Endothelial cell of umbilical vein (primary cell): ENCODE results near the gene INSIG2. TPM values are rescaled to one million over a fixed set of nuclear protein-coding genes. Genes with fewer than 3 reads are reported as not detected.

Experiments used
- BruUV-seq: library from RNA; stranded (reverse); fragments of 400-500 nt; replicated peaks from 2 replicates; lab custom pipeline; 2021; lab: Mats Ljungman, UMichigan
- CTCF ChIA-PET: fragments of 300-600, 350-600 bp; sonication (Branson Sonifier 250); formaldehyde crosslinking; loops from one replicate; lab custom pipeline; 2021; ENCODE audit warnings: antibody characterized with exemption, inconsistent platforms; lab: Charles Lee
- POLR2A ChIA-PET: fragments of 300-600, 350-600 bp; sonication (Branson Sonifier 250); formaldehyde crosslinking; loops from one replicate; lab custom pipeline; 2021; ENCODE audit warnings: antibody characterized with exemption, inconsistent platforms; lab: Charles Lee
- DNase-seq: peaks from one replicate; pipeline ENCODE4 v3.0.0-alpha.2; 2011; ENCODE audit warnings: low read depth, low spot score
- FAIRE-seq: peaks from 2 replicates; lab custom pipeline; 2011; peaks lifted over from hg19 to GRCh38; lab: Jason Lieb, UNC
- H2AFZ ChIP-seq: 2 replicates; pipeline ENCODE4 v1.6.0; 2012; ENCODE audit warnings: low read depth, low read length, control low read depth, inconsistent platforms
- H3K27ac ChIP-seq: 2 replicates; pipeline ENCODE4 v1.5.1; 2011; ENCODE audit warnings: low read depth, mild to moderate bottlenecking, control low read depth, low read length, moderate library complexity; ENCODE audit not compliant: insufficient read depth
- H3K27me3 ChIP-seq, 2 experiments: 2 replicates each; pipeline versions ENCODE4 v1.6.0 to v1.6.1; 2011; ENCODE audit warnings: low read length in 2 of 2, mixed read lengths in 1 of 2; ENCODE audit not compliant: control insufficient read depth in 2 of 2, insufficient read depth in 2 of 2
- H3K36me3 ChIP-seq, 2 experiments: 2 replicates in 1 of 2; 3 replicates in 1 of 2; pipeline ENCODE4 v1.5.1; 2011; ENCODE audit warnings: low read length in 2 of 2, mild to moderate bottlenecking in 1 of 2, moderate library complexity in 1 of 2; ENCODE audit not compliant: control insufficient read depth in 2 of 2, insufficient read depth in 2 of 2; ENCODE audit errors: extremely low read depth in 1 of 2
- H3K4me1 ChIP-seq: 3 replicates; pipeline ENCODE4 v1.5.1; 2011; ENCODE audit warnings: mild to moderate bottlenecking, low read length; ENCODE audit not compliant: control insufficient read depth, insufficient read depth; ENCODE audit errors: extremely low read depth
- H3K4me2 ChIP-seq: 2 replicates; pipeline ENCODE4 v1.6.1; 2011; ENCODE audit warnings: low read length, control low read depth, mixed read lengths; ENCODE audit not compliant: insufficient read depth
- H3K4me3 ChIP-seq, 3 experiments: fragments of 200-600 bp in 1 of 3; sonication (generic), shearing (Covaris generic) in 1 of 3; replicated peaks in 1 of 3; 2 replicates each; pipeline ENCODE4 v1.5.1; 2011 to 2016; ENCODE audit warnings: control low read depth in 3 of 3, low read length in 3 of 3, mild to moderate bottlenecking in 2 of 3, inconsistent platforms in 1 of 3, low read depth in 1 of 3, moderate library complexity in 1 of 3; ENCODE audit not compliant: insufficient read depth in 1 of 3
- H3K79me2 ChIP-seq: 2 replicates; pipeline ENCODE4 v1.6.0; 2012; ENCODE audit warnings: low read length, inconsistent platforms; ENCODE audit not compliant: control insufficient read depth, insufficient read depth
- H3K9ac ChIP-seq: replicated peaks from 2 replicates; pipeline ENCODE3; 2011; ENCODE audit warnings: low read length, control low read depth; ENCODE audit not compliant: insufficient read depth; ENCODE audit errors: extremely low read depth
- H3K9me1 ChIP-seq: replicated peaks from 3 replicates; pipeline ENCODE4 v1.6.0; 2011; ENCODE audit warnings: mild to moderate bottlenecking, low read length; ENCODE audit not compliant: control insufficient read depth, insufficient read depth; ENCODE audit errors: extremely low read depth
- H3K9me3 ChIP-seq: replicated peaks from 2 replicates; pipeline ENCODE4 v1.5.1; 2012; ENCODE audit warnings: low read length, inconsistent platforms; ENCODE audit not compliant: control insufficient read depth, insufficient read depth
- H4K20me1 ChIP-seq: replicated peaks from 2 replicates; pipeline ENCODE3; 2011; ENCODE audit warnings: mild to moderate bottlenecking, low read length; ENCODE audit not compliant: control insufficient read depth, insufficient read depth; ENCODE audit errors: extremely low read depth
- EZH2 ChIP-seq: IDR thresholded peaks from 2 replicates; pipeline ENCODE4 v1.6.1; 2012; ENCODE audit warnings: borderline replicate concordance, low read depth, mild to moderate bottlenecking, moderate library complexity, low read length, inconsistent platforms; ENCODE audit not compliant: severe bottlenecking
- FOS ChIP-seq: IDR thresholded peaks from 2 replicates; pipeline ENCODE4 v1.6.1; 2011; ENCODE audit warnings: mild to moderate bottlenecking, low read length, moderate library complexity, borderline replicate concordance; ENCODE audit not compliant: insufficient read depth
- GATA2 ChIP-seq: IDR thresholded peaks from 2 replicates; pipeline ENCODE4 v1.7.0; 2011; ENCODE audit warnings: low read depth, mild to moderate bottlenecking, moderate library complexity, mixed read lengths, low read length; ENCODE audit not compliant: insufficient read length, insufficient read depth
- JUN ChIP-seq: IDR thresholded peaks from 2 replicates; pipeline ENCODE4 v1.6.1; 2011; ENCODE audit warnings: borderline replicate concordance, low read depth; ENCODE audit not compliant: insufficient read length, insufficient read depth
- MYC ChIP-seq: IDR thresholded peaks from one replicate; pipeline ENCODE4 v1.6.1; 2011; ENCODE audit warnings: mild to moderate bottlenecking, low read depth, low read length
- POLR2A ChIP-seq: IDR thresholded peaks from 2 replicates; pipeline ENCODE4 v1.6.1; 2012; ENCODE audit warnings: low read depth, mild to moderate bottlenecking, control low read depth, low read length
- POLR2AphosphoS5 ChIP-seq: IDR thresholded peaks from 2 replicates; pipeline ENCODE4 v1.6.1; 2012; ENCODE audit warnings: low read depth, mild to moderate bottlenecking, control low read depth, low read length, moderate library complexity; ENCODE audit not compliant: insufficient read depth
- dilution Hi-C: fragments of 300-500 bp; cut with MboI; formaldehyde crosslinking; loops from one replicate; pipeline ENCODE4 v1.15.0; 2019; ENCODE audit warnings: low sequenced_read_pairs; ENCODE audit not compliant: extremely low pct_ligation_motif_present
- intact Hi-C: fragments of 100-400 bp; cut with micrococcal nuclease; formaldehyde crosslinking; loops from one replicate; pipeline ENCODE4 v1.10.0; 2022
- polyA plus RNA-seq, 4 experiments: library from polyadenylated mRNA; depleted of rRNA in 3 of 4; stranded (reverse) in 3 of 4; unstranded in 1 of 4; fragments of >200 nt; gene quantifications; 2 replicates each; pipeline versions ENCODE4 v1.2.1 to v1.2.3, GENCODE V29; 2011 to 2012; ENCODE audit warnings: missing spikeins in 1 of 4
- total RNA-seq: library from RNA; stranded (reverse); gene quantifications from 2 replicates; pipeline ENCODE4 v1.2.3, GENCODE V29; 2021
- TF ChIP-seq, protein P1 (sequence below): IDR thresholded peaks from 2 replicates; pipeline ENCODE4 v1.6.1; 2011; ENCODE audit not compliant: insufficient read depth, insufficient read length
- TF ChIP-seq, protein P2 (sequence below), 2 donors: IDR thresholded peaks; 1 replicate in 1 of 2; 2 replicates in 1 of 2; pipeline ENCODE4 v1.5.1; 2011; ENCODE audit warnings: low read length in 2 of 2, mild to moderate bottlenecking in 2 of 2, moderate library complexity in 2 of 2, control low read depth in 1 of 2, inconsistent platforms in 1 of 2, low read depth in 1 of 2; ENCODE audit not compliant: insufficient read depth in 1 of 2; ENCODE audit errors: extremely low read depth in 1 of 2

Gene INSIG2
- total and polyA plus RNA-seq, 2 donors (not counting 3 experiments of a cell fraction or from before 2014, with no cell fraction given), result 24.1 to 26.9 TPM

DNA sequence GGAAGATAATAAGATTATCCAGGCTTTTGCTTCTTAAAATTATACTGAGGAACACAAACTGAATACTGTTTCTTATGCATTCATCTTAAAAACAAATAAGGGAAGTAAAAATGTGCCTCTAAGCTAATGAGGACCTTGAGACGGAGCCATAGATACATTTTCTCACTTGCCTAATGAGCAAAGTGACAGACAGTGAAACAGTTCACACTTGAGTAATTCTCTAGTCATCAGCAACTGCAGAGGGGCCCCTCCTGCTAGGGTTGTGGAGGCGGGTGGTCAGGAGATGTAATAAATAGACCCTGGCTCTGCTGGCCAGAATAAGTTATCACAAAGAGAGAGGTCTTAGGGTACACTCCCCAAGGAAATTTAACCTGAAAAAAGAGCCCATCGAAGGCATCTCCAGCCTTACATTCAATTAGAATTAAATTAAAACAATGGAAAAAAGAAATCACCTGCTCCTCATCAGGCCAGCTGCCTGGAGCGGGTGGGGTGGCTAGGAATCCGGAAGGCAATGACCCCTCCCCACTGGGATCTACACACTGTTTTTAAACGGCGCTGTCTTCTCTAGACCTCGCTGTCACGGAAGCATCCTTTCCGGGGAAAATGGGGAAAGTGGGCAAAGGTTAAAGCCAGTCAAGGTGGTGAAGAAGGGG lies 32.6 kb upstream of the INSIG2 start:
- Histone ChIP-seq H3K4me2 (no peak overlapping the region), H3K36me3 (no peaks in the 10 kb centered on the region), H3K27ac (no peak overlapping the region), H3K9me3 (no peaks in the 10 kb centered on the region), H4K20me1 (no peaks in the 10 kb centered on the region), H3K27me3 (peaks cover 10 to 17% of the 10 kb centered on the region in 2 experiments), H3K4me3 (no peak overlapping the region), H3K9ac (no peak overlapping the region), H2AFZ (no peak overlapping the region), H3K4me1 (peaks cover 2% of the 10 kb centered on the region), H3K79me2 (no peaks in the 10 kb centered on the region), H3K9me1 (no peaks in the 10 kb centered on the region)
- FAIRE-seq, result no peak
- ChIA-PET CTCF (interaction anchor here (0.6 to 2.9 kb wide), 4 partner anchors 9 to 42 kb away, joined by 3 to 16 read pairs (median 3); partner anchors contain the start of gene CCDC93), POLR2A (no interaction called here)
- no TSS peak for BruUV-seq
- no peak for DNase-seq
- dilution Hi-C loops (no loop called here), intact Hi-C loops (no loop called here)
- no peak for TF ChIP-seq MYC
- TF ChIP-seq POLR2A, result no peak
- TF ChIP-seq, protein P1, sequence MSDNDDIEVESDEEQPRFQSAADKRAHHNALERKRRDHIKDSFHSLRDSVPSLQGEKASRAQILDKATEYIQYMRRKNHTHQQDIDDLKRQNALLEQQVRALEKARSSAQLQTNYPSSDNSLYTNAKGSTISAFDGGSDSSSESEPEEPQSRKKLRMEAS, result no peak
- no peak for TF ChIP-seq EZH2
- no peak for TF ChIP-seq FOS
- no peak for TF ChIP-seq JUN
- no peak for TF ChIP-seq POLR2AphosphoS5
- no peak for TF ChIP-seq GATA2
- TF ChIP-seq, protein P2, sequence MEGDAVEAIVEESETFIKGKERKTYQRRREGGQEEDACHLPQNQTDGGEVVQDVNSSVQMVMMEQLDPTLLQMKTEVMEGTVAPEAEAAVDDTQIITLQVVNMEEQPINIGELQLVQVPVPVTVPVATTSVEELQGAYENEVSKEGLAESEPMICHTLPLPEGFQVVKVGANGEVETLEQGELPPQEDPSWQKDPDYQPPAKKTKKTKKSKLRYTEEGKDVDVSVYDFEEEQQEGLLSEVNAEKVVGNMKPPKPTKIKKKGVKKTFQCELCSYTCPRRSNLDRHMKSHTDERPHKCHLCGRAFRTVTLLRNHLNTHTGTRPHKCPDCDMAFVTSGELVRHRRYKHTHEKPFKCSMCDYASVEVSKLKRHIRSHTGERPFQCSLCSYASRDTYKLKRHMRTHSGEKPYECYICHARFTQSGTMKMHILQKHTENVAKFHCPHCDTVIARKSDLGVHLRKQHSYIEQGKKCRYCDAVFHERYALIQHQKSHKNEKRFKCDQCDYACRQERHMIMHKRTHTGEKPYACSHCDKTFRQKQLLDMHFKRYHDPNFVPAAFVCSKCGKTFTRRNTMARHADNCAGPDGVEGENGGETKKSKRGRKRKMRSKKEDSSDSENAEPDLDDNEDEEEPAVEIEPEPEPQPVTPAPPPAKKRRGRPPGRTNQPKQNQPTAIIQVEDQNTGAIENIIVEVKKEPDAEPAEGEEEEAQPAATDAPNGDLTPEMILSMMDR (IDR thresholded peaks at IDR 0.05; ENCODE audit: extremely low read depth in 1 of 2, insufficient read depth in 1 of 2, low read depth in 1 of 2, low read length in 2 of 2), result no peak
